Astrocyte of the spinal cord (primary cell): ENCODE data around the gene RASD1.

Experiments
- DNase-seq: peaks from one replicate; pipeline ENCODE4 v3.0.0; 2011; ENCODE audit warnings: low read depth, low spot score
- H3K4me3 ChIP-seq: 2 replicates; pipeline ENCODE4 v1.5.1; 2011; ENCODE audit warnings: low read depth, mild to moderate bottlenecking, low read length, moderate library complexity
- in situ Hi-C: cut with HindIII; loops from 2 replicates; pipeline ENCODE4 v1.10.0; 2017; ENCODE audit warnings: low sequenced_read_pairs
- TF ChIP-seq, protein P1 (sequence below): IDR thresholded peaks from 2 replicates; pipeline ENCODE4 v1.5.1; 2012; ENCODE audit warnings: low read depth, mild to moderate bottlenecking, low read length, inconsistent platforms

RASD1 gene

DNA sequence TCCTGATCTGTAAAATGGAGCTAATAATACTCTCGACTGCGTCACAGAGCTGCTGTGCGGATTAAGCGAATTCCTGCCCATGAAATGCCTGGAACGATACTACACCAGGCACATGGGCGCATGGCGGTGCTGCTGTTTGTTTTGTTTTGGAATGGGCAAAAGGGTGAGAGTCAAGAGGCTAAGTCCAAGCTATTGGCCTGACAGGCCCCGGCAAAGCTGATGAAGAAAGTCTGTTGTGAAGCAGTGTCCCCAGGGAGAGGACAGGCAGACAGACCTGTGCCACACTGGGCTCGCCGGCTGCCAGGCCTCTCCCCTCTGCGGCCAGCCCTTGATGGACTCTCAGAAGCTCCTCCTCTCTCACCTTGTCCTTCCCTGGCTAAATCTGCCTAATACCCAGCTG, 31.3 kb upstream of the RASD1 start:
- TF ChIP-seq, protein P1, sequence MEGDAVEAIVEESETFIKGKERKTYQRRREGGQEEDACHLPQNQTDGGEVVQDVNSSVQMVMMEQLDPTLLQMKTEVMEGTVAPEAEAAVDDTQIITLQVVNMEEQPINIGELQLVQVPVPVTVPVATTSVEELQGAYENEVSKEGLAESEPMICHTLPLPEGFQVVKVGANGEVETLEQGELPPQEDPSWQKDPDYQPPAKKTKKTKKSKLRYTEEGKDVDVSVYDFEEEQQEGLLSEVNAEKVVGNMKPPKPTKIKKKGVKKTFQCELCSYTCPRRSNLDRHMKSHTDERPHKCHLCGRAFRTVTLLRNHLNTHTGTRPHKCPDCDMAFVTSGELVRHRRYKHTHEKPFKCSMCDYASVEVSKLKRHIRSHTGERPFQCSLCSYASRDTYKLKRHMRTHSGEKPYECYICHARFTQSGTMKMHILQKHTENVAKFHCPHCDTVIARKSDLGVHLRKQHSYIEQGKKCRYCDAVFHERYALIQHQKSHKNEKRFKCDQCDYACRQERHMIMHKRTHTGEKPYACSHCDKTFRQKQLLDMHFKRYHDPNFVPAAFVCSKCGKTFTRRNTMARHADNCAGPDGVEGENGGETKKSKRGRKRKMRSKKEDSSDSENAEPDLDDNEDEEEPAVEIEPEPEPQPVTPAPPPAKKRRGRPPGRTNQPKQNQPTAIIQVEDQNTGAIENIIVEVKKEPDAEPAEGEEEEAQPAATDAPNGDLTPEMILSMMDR: no peak
- DNase-seq: no peak
- in situ Hi-C loops: no loop called here
- no peak overlapping the region for H3K4me3 ChIP-seq

DNA sequence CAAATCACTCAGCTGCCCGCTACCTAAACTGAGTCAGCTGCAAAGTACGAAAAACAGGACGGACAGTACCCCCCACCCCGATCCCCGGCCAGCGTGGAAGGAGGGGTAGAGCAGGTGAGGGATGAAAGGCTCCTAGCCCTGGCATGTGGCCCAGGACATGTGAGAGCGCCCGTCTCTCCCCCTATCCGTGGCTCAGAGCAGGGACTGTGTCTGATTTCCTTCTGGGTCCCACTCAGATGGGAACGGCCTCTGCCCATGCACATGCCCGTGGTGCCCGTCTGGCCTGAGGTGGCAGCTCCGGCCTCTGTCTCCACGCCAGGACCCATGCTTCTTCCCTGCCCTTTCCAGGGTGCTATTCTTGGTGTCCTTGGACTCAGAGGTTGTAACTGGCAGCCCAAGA, 30.2 kb upstream of the RASD1 start:
- in situ Hi-C loops: no loop called here
- DNase-seq: no peak
- TF ChIP-seq, protein P1: no peak
- H3K4me3 ChIP-seq: no peak overlapping the region

DNA sequence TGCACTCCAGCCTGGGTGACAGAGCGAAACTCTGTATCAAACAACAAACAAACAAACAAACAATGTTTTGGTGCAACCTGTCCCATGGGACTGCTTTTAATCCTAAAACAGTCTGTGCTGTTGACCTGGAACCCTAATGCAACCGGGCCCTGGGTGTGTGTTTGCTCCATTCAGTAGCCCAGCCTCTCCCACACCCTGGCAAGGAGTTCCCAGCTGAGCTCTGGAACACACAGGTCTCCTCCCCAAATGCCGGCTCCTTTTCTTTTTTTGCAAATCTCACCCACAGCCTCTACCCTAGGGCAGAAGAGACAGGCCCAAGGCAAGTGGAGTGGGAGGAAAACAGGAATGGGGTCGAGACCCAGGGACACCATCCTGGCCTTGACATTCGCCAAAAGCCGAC, 29.8 kb upstream of the RASD1 start:
- H3K4me3 ChIP-seq: no peak overlapping the region
- no peak for DNase-seq
- TF ChIP-seq, protein P1: no peak
- in situ Hi-C loops: no loop called here

DNA sequence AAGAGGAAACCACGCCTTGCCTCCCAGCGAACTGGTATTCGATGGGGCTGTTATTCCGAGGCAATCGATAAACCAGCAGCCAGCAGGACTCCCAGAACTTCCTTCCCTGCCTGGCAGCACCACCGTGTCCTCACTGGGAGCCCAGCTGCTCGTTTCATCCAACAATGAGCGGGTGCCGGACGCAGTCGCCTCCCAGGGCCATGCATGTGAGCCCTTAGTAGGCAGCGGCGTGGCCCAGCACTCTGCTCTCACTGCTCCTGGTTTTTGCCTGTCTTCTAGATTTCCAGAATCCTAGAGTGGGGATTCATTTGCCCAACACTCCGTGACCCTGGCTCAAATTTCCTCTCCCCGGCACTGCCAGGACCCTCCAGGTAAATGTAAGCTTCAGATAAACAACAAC, 29.1 kb upstream of the RASD1 start:
- TF ChIP-seq, protein P1: no peak
- no peak for DNase-seq
- in situ Hi-C loops: no loop called here
- H3K4me3 ChIP-seq: no peak overlapping the region

GRCh38 chr17:17523731-17524490, 27.7 kb upstream of the RASD1 start:
- TF ChIP-seq, protein P1: no peak
- no peak for DNase-seq
- no peak overlapping the region for H3K4me3 ChIP-seq
- in situ Hi-C loops: no loop called here

DNA sequence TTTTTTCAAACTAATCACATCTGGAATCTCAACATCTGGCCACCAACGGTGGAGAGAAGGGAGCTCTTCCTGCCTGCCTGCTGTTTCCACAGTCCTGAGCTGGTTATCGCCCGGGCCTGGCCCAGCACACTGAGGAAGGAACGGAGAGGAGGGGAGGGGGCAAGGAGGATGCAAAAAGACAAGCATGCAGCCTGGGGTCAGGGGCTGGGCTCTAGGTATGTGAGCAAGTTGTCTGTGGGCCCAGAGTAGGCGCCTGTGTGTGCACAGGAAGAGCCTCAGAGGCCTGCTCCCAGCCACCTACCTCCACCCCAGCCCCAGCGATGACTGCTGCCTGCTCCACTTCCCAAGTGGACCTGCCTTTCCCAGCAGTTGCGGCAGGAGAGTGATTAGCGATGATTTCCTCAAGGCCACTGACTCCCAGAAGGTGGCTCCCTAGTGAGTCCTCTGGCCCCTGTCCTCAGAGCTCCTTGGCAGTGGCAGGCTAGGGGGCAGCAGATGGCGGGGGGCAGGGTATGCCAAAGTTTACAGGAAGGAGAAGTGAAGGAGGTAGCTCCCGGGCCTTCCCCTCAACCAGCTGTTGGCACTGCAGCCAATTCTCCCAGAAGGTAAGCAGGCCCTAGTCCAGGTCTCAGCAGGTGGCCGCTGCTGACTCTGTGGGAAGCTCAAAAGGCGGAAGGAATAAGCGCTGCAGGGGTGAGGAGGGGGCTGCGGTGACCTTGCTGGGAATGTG, 27.0 kb upstream of the RASD1 start:
- in situ Hi-C loops: no loop called here
- no peak overlapping the region for H3K4me3 ChIP-seq
- TF ChIP-seq, protein P1: no peak
- DNase-seq: peak; percentile 83
